Measurements from ENCODE around the gene CMSS1. TPM values are rescaled to one million over a fixed set of nuclear protein-coding genes. Genes with fewer than 3 reads are reported as not detected.

Gene CMSS1
- total RNA-seq, 1 experiment from 2014 or later, result 70.6 TPM

- TF ChIP-seq ARID4B (CRISPR knock-in tag; IDR thresholded peaks at IDR 0.05; ENCODE audit: borderline replicate concordance), result no peak
- TF ChIP-seq ATF2 (CRISPR knock-in tag; IDR thresholded peaks at IDR 0.05; ENCODE audit: borderline replicate concordance, low read depth), result no peak
Observed at GRCh38 chr3:99925584-99926230, 108.0 kb downstream of the CMSS1 start (continued).

- H3K9me3 Mint-ChIP-seq, result no peaks in the 10 kb centered on the region
- TF ChIP-seq NFE2L1 (CRISPR knock-in tag; IDR thresholded peaks at IDR 0.05) (no peak), FOXJ3 (CRISPR knock-in tag; IDR thresholded peaks at IDR 0.05; ENCODE audit: borderline replicate concordance) (no peak), NFATC4 (CRISPR knock-in tag; IDR thresholded peaks at IDR 0.05) (no peak), ATF1 (CRISPR knock-in tag; IDR thresholded peaks at IDR 0.05) (no peak), ZNF425 (CRISPR knock-in tag; conservative IDR thresholded peaks at IDR 0.05) (no peak)
- no peaks in the 10 kb centered on the region for H3K36me3 Mint-ChIP-seq
- H3K27ac Mint-ChIP-seq, result peak overlapping the region; percentile 98
- ChIA-PET CTCF (interaction anchor here (0.6 to 1.9 kb wide), 4 partner anchors 8 to 18 kb away, joined by 3 to 5 read pairs (median 4); no protein-coding TSS in a partner anchor), POLR2A (no interaction called here)
- peak; percentile 77 for ATAC-seq
- H3K27me3 Mint-ChIP-seq (ENCODE audit: low read depth), result no peaks in the 10 kb centered on the region; the same call in 1 of the 2 replicates
- H3K4me3 Mint-ChIP-seq, result peak overlapping the region; percentile 48
- H3K4me1 Mint-ChIP-seq, result peaks cover 75% of the 10 kb centered on the region
- DNase-seq (ENCODE audit: low spot score), result peak; percentile 45
Observed at GRCh38 chr3:99927671-99928457, 110.2 kb downstream of the CMSS1 start.

- ChIA-PET POLR2A (no interaction called here), CTCF (interaction anchor here (0.7 kb wide), 1 partner anchor 9 kb away, joined by 3 read pairs; no protein-coding TSS in a partner anchor)
- H3K4me3 Mint-ChIP-seq, result peak overlapping the region; percentile 48; the same call in 1 of the 2 replicates
- no peaks in the 10 kb centered on the region for H3K27me3 Mint-ChIP-seq (ENCODE audit: low read depth)
- no peak for TF ChIP-seq ARID4B (CRISPR knock-in tag; IDR thresholded peaks at IDR 0.05; ENCODE audit: borderline replicate concordance)
- no peak for TF ChIP-seq ZNF416 (CRISPR knock-in tag; IDR thresholded peaks at IDR 0.05)
- no peak for TF ChIP-seq PREB (CRISPR knock-in tag; IDR thresholded peaks at IDR 0.05; ENCODE audit: borderline replicate concordance)
- TF ChIP-seq HMGA2 (CRISPR knock-in tag; IDR thresholded peaks at IDR 0.05), result no peak
- H3K27ac Mint-ChIP-seq, result peak overlapping the region; percentile 98
- ATAC-seq, result peak; percentile 44
- no peaks in the 10 kb centered on the region for H3K36me3 Mint-ChIP-seq
- peaks cover 72% of the 10 kb centered on the region for H3K4me1 Mint-ChIP-seq
- no peaks in the 10 kb centered on the region for H3K9me3 Mint-ChIP-seq
- peak; percentile 20 for DNase-seq (ENCODE audit: low spot score)
Observed at GRCh38 chr3:99928771-99929744, 111.4 kb downstream of the CMSS1 start.
